ENCODE data around the gene LDHB. TPM values are rescaled to one million over a fixed set of nuclear protein-coding genes. Genes with fewer than 3 reads are reported as not detected.

The LDHB gene
- total RNA-seq, 1 donor from 2014 or later: 539 TPM

DNA sequence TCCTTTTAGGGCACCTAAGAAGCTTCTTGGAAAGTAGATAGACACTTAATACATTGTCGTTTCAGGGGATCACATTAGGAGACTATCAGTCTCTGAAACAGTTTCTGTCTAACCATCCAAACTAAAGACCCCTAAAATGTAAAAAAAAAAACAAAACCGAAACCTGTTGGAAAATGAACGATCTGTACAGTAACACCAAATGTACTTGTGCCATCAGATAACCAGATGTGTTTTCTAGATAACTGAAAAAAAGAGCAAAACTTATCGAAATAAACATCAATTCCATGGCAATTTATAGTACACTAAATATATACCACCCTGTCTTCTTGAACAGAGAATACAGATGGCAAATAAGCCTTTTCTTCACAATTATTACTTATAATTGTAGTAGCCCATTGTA, 2.1 kb downstream of the LDHB start:
- Mint-ChIP-seq H3K27ac (ENCODE audit: unreplicated experiment) (peak overlapping the region; percentile 20), H3K4me1 (ENCODE audit: low read depth, unreplicated experiment) (peaks cover 17% of the 10 kb centered on the region), H3K27me3 (ENCODE audit: unreplicated experiment) (peaks cover 9% of the 10 kb centered on the region), H3K4me3 (ENCODE audit: unreplicated experiment) (peak overlapping the region; percentile 100), H3K9me3 (ENCODE audit: unreplicated experiment) (peaks cover 11% of the 10 kb centered on the region), H3K36me3 (ENCODE audit: unreplicated experiment) (no peaks in the 10 kb centered on the region)
- no peak for TF ChIP-seq CTCF (IDR thresholded peaks at IDR 0.05; ENCODE audit: partially characterized antibody, unreplicated experiment)
- DNase-seq: no peak

DNA sequence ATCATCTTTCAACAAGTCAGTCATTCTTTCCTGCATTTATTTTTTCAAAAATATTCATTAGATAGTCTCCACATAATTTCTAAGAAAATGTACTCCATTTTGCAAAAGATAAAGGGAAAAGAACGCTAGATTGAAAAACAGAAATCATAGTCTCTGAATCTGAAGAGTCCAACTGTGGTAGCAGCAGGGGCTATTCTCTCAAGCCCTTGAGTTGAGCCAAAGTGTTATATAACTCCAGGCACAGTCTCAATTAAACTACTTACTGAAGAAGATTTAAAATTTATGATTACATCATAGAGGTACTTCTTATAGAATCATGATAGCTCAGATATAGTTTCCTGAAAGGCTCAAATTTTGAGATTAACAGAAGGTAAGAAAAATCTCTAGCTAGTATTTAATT, 5.8 kb downstream of the LDHB start:
- H3K36me3 Mint-ChIP-seq (ENCODE audit: unreplicated experiment): no peaks in the 10 kb centered on the region
- peaks cover 1% of the 10 kb centered on the region for H3K27me3 Mint-ChIP-seq (ENCODE audit: unreplicated experiment)
- H3K4me1 Mint-ChIP-seq (ENCODE audit: low read depth, unreplicated experiment): peaks cover 30% of the 10 kb centered on the region
- TF ChIP-seq CTCF (IDR thresholded peaks at IDR 0.05; ENCODE audit: partially characterized antibody, unreplicated experiment): no peak
- H3K4me3 Mint-ChIP-seq (ENCODE audit: unreplicated experiment): no peak overlapping the region
- no peak overlapping the region for H3K27ac Mint-ChIP-seq (ENCODE audit: unreplicated experiment)
- H3K9me3 Mint-ChIP-seq (ENCODE audit: unreplicated experiment): no peaks in the 10 kb centered on the region
- no peak for DNase-seq

- H3K27me3 Mint-ChIP-seq (ENCODE audit: unreplicated experiment): no peaks in the 10 kb centered on the region
- DNase-seq: no peak
- H3K4me1 Mint-ChIP-seq (ENCODE audit: low read depth, unreplicated experiment): peaks cover 31% of the 10 kb centered on the region
- H3K9me3 Mint-ChIP-seq (ENCODE audit: unreplicated experiment): no peaks in the 10 kb centered on the region
- no peak for TF ChIP-seq CTCF (IDR thresholded peaks at IDR 0.05; ENCODE audit: partially characterized antibody, unreplicated experiment)
- H3K27ac Mint-ChIP-seq (ENCODE audit: unreplicated experiment): peak overlapping the region; percentile 60
- peaks cover 1% of the 10 kb centered on the region for H3K36me3 Mint-ChIP-seq (ENCODE audit: unreplicated experiment)
- H3K4me3 Mint-ChIP-seq (ENCODE audit: unreplicated experiment): peak overlapping the region; percentile 44
Observed at GRCh38 chr12:21650997-21651396, 6.6 kb downstream of the LDHB start.

GRCh38 chr12:21649034-21649433, 8.6 kb downstream of the LDHB start:
- no peak for TF ChIP-seq CTCF (IDR thresholded peaks at IDR 0.05; ENCODE audit: partially characterized antibody, unreplicated experiment)
- Mint-ChIP-seq H3K4me1 (ENCODE audit: low read depth, unreplicated experiment) (peaks cover 41% of the 10 kb centered on the region), H3K4me3 (ENCODE audit: unreplicated experiment) (no peak overlapping the region), H3K27ac (ENCODE audit: unreplicated experiment) (peak overlapping the region; percentile 57), H3K36me3 (ENCODE audit: unreplicated experiment) (peaks cover 5% of the 10 kb centered on the region), H3K9me3 (ENCODE audit: unreplicated experiment) (no peaks in the 10 kb centered on the region), H3K27me3 (ENCODE audit: unreplicated experiment) (no peaks in the 10 kb centered on the region)
- DNase-seq: no peak

DNA sequence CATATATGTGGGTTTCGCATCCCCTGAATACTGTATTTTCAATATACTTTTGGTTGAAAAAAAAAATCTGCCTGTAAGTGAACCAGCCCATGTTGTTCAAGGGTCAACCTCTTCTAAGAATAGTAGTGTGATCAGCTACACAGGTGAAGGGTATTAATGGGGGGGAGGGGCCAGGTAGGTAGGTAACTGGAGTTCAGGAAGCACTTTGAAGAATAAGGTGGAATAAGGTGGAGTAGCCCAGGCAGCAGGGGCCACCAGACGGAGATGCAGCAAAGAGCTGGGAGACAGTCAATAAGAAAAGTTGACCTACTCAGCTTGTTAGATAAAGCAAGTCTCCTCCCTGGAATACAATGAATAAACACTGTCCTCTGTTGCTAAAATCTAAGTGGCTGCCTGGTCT, 9.3 kb downstream of the LDHB start:
- Mint-ChIP-seq H3K9me3 (ENCODE audit: unreplicated experiment) (no peaks in the 10 kb centered on the region), H3K4me1 (ENCODE audit: low read depth, unreplicated experiment) (peaks cover 39% of the 10 kb centered on the region), H3K27ac (ENCODE audit: unreplicated experiment) (no peak overlapping the region), H3K27me3 (ENCODE audit: unreplicated experiment) (no peaks in the 10 kb centered on the region), H3K36me3 (ENCODE audit: unreplicated experiment) (peaks cover 5% of the 10 kb centered on the region), H3K4me3 (ENCODE audit: unreplicated experiment) (no peak overlapping the region)
- DNase-seq: no peak
- no peak for TF ChIP-seq CTCF (IDR thresholded peaks at IDR 0.05; ENCODE audit: partially characterized antibody, unreplicated experiment)

Measured in glutamatergic neuron (in vitro differentiated cells).